Lower leg skin (tissue), 3 donors: ENCODE measurements around the gene SEMA6B.

Source experiments
- CTCF ChIP-seq, 3 donors: fragments of 450-650 bp; IDR thresholded peaks; one replicate each; pipeline ENCODE4 v1.5.1; 2016; ENCODE audit warnings: antibody characterized with exemption in 3 of 3, mild to moderate bottlenecking in 3 of 3, moderate library complexity in 2 of 3
- POLR2A ChIP-seq, 2 donors: fragments of 450-650 bp; IDR thresholded peaks; one replicate each; pipeline ENCODE4 v1.6.1; 2016 to 2017; ENCODE audit warnings: antibody characterized with exemption in 2 of 2, mild to moderate bottlenecking in 1 of 2, moderate library complexity in 1 of 2

GRCh38 chr19:4528843-4529242, 30.6 kb downstream of the SEMA6B start:
- TF ChIP-seq POLR2A (IDR thresholded peaks at IDR 0.05) (no peak), CTCF (IDR thresholded peaks at IDR 0.05) (no peak)
